Measurements from ENCODE around the gene PATJ.

- TF ChIP-seq CTCF (IDR thresholded peaks at IDR 0.05; ENCODE audit: insufficient read depth, low read length, poor library complexity, severe bottlenecking) (peak; percentile 72), EZH2phosphoT487 (conservative IDR thresholded peaks at IDR 0.05; ENCODE audit: low read length) (no peak)
Measured at GRCh38 chr1:61851849-61852669, 109.8 kb downstream of the PATJ start.

Data from SU-DHL-6 (cell line).